Lung (tissue), 12 donors: ENCODE measurements around the gene MAN1B1. TPM values are rescaled to one million over a fixed set of nuclear protein-coding genes. Genes with fewer than 3 reads are reported as not detected.

ENCODE experiments used
- ATAC-seq: fragments of 200-7000 bp; cut with Tn5 transposase; one replicate; pipeline ENCODE4 v1.9.1; 2020; ENCODE audit warnings: moderate number of reproducible peaks; ENCODE audit not compliant: insufficient read depth, low FRiP score
- DNase-seq, 3 donors: peaks; one replicate each; pipeline ENCODE4 v3.0.0-alpha.2; 2013 to 2017
- H3K27ac ChIP-seq, 2 donors: one replicate each; pipeline ENCODE4 v1.5.1; 2013; ENCODE audit warnings: mild to moderate bottlenecking in 2 of 2, moderate library complexity in 2 of 2, control low read depth in 1 of 2, inconsistent platforms in 1 of 2, low read depth in 1 of 2, low read length in 1 of 2
- H3K27me3 ChIP-seq, 3 donors: one replicate each; pipeline ENCODE4 v1.5.1; 2013; ENCODE audit warnings: low read length in 2 of 3; ENCODE audit not compliant: control insufficient read depth in 3 of 3, insufficient read depth in 3 of 3
- H3K36me3 ChIP-seq, 4 donors: one replicate each; pipeline ENCODE4 v1.5.1; 2013; ENCODE audit warnings: low read length in 4 of 4, mild to moderate bottlenecking in 1 of 4, moderate library complexity in 1 of 4; ENCODE audit not compliant: control insufficient read depth in 4 of 4, insufficient read depth in 4 of 4
- H3K4me1 ChIP-seq, 5 donors: one replicate each; pipeline ENCODE4 v1.5.1; 2013; ENCODE audit warnings: low read length in 5 of 5, mild to moderate bottlenecking in 2 of 5, moderate library complexity in 1 of 5; ENCODE audit not compliant: control insufficient read depth in 5 of 5, insufficient read depth in 5 of 5
- H3K4me3 ChIP-seq: one replicate; pipeline ENCODE4 v1.5.1; 2013; ENCODE audit warnings: mild to moderate bottlenecking, control low read depth, moderate library complexity
- H3K9ac ChIP-seq, 2 donors: one replicate each; pipeline ENCODE4 v1.5.1; 2013; ENCODE audit warnings: low read length in 2 of 2, control low read depth in 1 of 2; ENCODE audit not compliant: insufficient read depth in 1 of 2
- H3K9me3 ChIP-seq, 4 donors: one replicate each; pipeline ENCODE4 v1.5.1; 2013; ENCODE audit warnings: low read length in 3 of 4, mild to moderate bottlenecking in 1 of 4, moderate library complexity in 1 of 4; ENCODE audit not compliant: control insufficient read depth in 4 of 4, insufficient read depth in 3 of 4
- WGBS, 2 donors: extraction: QIAGEN DNeasy Blood & Tissue Kit; methylation state at CpG; one replicate each; pipeline ENCODE4 v1.1.7; 2013; 5-methylcytosine and 5-hydroxymethylcytosine counted together
- polyA plus RNA-seq, 2 donors: library from polyadenylated mRNA; stranded (reverse); fragments of 200-250 nt; gene quantifications; one replicate each; pipeline ENCODE4 v1.2.1, GENCODE V29; 2013
- total RNA-seq, 2 donors: library from RNA; depleted of rRNA in 1 of 2; stranded (reverse); fragments of >200 nt in 1 of 2; gene quantifications; one replicate each; pipeline ENCODE4 v1.2.1, GENCODE V29; 2014 to 2021
- TF ChIP-seq, protein P1 (sequence below): IDR thresholded peaks from 2 replicates; pipeline ENCODE4 v1.5.1; 2012; ENCODE audit warnings: mild to moderate bottlenecking; ENCODE audit errors: control extremely low read depth, extremely low read depth
- donor health status: control.
- donor health status: control.
- donor health status: Bipolar disorder and iron deficiency.
- donor health status: healthy.
- donor health status: DM: yes; HTN: yes; CAD: no.

The MAN1B1 gene
- total and polyA plus RNA-seq, 4 donors: 40.3 to 70.9 (median 56.8) TPM

- Histone ChIP-seq H3K27me3 (peaks cover 20 to 46% (median 24%) of the 10 kb centered on the region in 3 donors), H3K27ac (no peak overlapping the region), H3K4me1 (peaks cover 0 to 3% (median 0%) of the 10 kb centered on the region in 5 donors), H3K36me3 (no peaks in the 10 kb centered on the region), H3K9ac (no peak overlapping the region), H3K4me3 (no peak overlapping the region), H3K9me3 (peaks cover 0 to 7% (median 0%) of the 10 kb centered on the region in 4 donors)
- TF ChIP-seq, protein P1, sequence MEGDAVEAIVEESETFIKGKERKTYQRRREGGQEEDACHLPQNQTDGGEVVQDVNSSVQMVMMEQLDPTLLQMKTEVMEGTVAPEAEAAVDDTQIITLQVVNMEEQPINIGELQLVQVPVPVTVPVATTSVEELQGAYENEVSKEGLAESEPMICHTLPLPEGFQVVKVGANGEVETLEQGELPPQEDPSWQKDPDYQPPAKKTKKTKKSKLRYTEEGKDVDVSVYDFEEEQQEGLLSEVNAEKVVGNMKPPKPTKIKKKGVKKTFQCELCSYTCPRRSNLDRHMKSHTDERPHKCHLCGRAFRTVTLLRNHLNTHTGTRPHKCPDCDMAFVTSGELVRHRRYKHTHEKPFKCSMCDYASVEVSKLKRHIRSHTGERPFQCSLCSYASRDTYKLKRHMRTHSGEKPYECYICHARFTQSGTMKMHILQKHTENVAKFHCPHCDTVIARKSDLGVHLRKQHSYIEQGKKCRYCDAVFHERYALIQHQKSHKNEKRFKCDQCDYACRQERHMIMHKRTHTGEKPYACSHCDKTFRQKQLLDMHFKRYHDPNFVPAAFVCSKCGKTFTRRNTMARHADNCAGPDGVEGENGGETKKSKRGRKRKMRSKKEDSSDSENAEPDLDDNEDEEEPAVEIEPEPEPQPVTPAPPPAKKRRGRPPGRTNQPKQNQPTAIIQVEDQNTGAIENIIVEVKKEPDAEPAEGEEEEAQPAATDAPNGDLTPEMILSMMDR: no peak
- ATAC-seq (no peak), DNase-seq (no peak)
- WGBS, 2 donors: 71 to 81% methylated on average over 17 of the region's 17 CpGs
Observed at GRCh38 chr9:137141050-137141810, 54.4 kb downstream of the MAN1B1 start.

GRCh38 chr9:137141976-137142936 lies 55.5 kb downstream of the MAN1B1 start:
- peaks cover 0 to 3% (median 0%) of the 10 kb centered on the region in 5 donors for H3K4me1 ChIP-seq
- no peak for ATAC-seq
- 70 to 83% methylated on average over 24 of the region's 24 CpGs for WGBS, 2 donors
- H3K27me3 ChIP-seq: peaks cover 16 to 43% (median 21%) of the 10 kb centered on the region in 3 donors
- H3K4me3 ChIP-seq: no peak overlapping the region
- H3K27ac ChIP-seq: no peak overlapping the region
- peaks cover 0 to 7% (median 0%) of the 10 kb centered on the region in 4 donors for H3K9me3 ChIP-seq
- TF ChIP-seq, protein P1: no peak
- no peaks in the 10 kb centered on the region for H3K36me3 ChIP-seq
- no peak overlapping the region for H3K9ac ChIP-seq
- no peak for DNase-seq

- TF ChIP-seq, protein P1: no peak
- no peaks in the 10 kb centered on the region for H3K36me3 ChIP-seq
- no peak overlapping the region for H3K4me3 ChIP-seq
- no peak overlapping the region for H3K9ac ChIP-seq
- no peak for ATAC-seq
- WGBS, 2 donors: 58 to 74% methylated on average over 4 of the region's 4 CpGs
- H3K4me1 ChIP-seq: peaks cover 0 to 3% (median 0%) of the 10 kb centered on the region in 5 donors
- H3K9me3 ChIP-seq: peaks cover 0 to 5% (median 0%) of the 10 kb centered on the region in 4 donors
- peaks cover 12 to 39% (median 14%) of the 10 kb centered on the region in 3 donors for H3K27me3 ChIP-seq
- no peak overlapping the region for H3K27ac ChIP-seq
- no peak for DNase-seq
Observed at GRCh38 chr9:137143459-137143858, 56.7 kb downstream of the MAN1B1 start.
